GM23248 (cell line): Measurements from ENCODE around the gene TMEM190. TPM values are rescaled to one million over a fixed set of nuclear protein-coding genes. Genes with fewer than 3 reads are reported as not detected.
A peak's percentile ranks its signal among the peaks of the same experiment; 100 is the strongest.
"Not testable (repeated sequence)": the region's sequence is repeated elsewhere in the genome, so short reads cannot be mapped to it uniquely, and the experiment has no call there.

Source experiments
- DNase-seq: peaks from one replicate; pipeline ENCODE4 v3.0.0-alpha.2; 2015
- H2AFZ ChIP-seq: fragments of 200-600 bp; sonication (generic); 2 replicates; pipeline ENCODE4 v1.6.1; 2016; ENCODE audit warnings: antibody characterized with exemption
- H3F3A ChIP-seq: fragments of 200-600 bp; sonication (generic); 2 replicates; pipeline ENCODE4 v1.6.1; 2016; ENCODE audit warnings: mild to moderate bottlenecking, antibody characterized with exemption, mixed run types; ENCODE audit not compliant: insufficient read depth
- H3K27ac ChIP-seq: fragments of 200-600 bp; sonication (generic); 2 replicates; pipeline ENCODE4 v1.5.1; 2016; ENCODE audit warnings: mild to moderate bottlenecking
- H3K27me3 ChIP-seq: fragments of 200-600 bp; sonication (generic); replicated peaks from 2 replicates; pipeline ENCODE4 v1.6.1; 2016; ENCODE audit warnings: mild to moderate bottlenecking; ENCODE audit not compliant: insufficient read depth
- H3K36me3 ChIP-seq: fragments of 200-600 bp; sonication (generic); 2 replicates; pipeline ENCODE4 v1.6.1; 2016; ENCODE audit warnings: low read depth, mild to moderate bottlenecking
- H3K4me1 ChIP-seq: fragments of 200-600 bp; sonication (generic); 2 replicates; pipeline ENCODE4 v1.6.1; 2016; ENCODE audit warnings: mild to moderate bottlenecking; ENCODE audit not compliant: insufficient read depth
- H3K4me2 ChIP-seq: fragments of 200-600 bp; sonication (generic); one replicate; pipeline ENCODE4 v1.6.1; 2016; ENCODE audit warnings: mild to moderate bottlenecking; ENCODE audit not compliant: unreplicated experiment
- H3K4me3 ChIP-seq: fragments of 200-600 bp; sonication (generic); 2 replicates; pipeline ENCODE4 v1.5.1; 2016; ENCODE audit warnings: mild to moderate bottlenecking
- H3K79me2 ChIP-seq: fragments of 200-600 bp; sonication (generic); 2 replicates; pipeline ENCODE4 v1.6.1; 2016; ENCODE audit warnings: mild to moderate bottlenecking; ENCODE audit not compliant: insufficient read depth
- H3K9ac ChIP-seq: fragments of 200-600 bp; sonication (generic); 2 replicates; pipeline ENCODE4 v1.6.1; 2016; ENCODE audit warnings: mild to moderate bottlenecking
- H3K9me2 ChIP-seq: fragments of 200-600 bp; sonication (generic); 2 replicates; pipeline ENCODE4 v1.6.1; 2016; ENCODE audit warnings: mixed run types, mild to moderate bottlenecking, moderate library complexity; ENCODE audit not compliant: insufficient read depth
- H3K9me3 ChIP-seq: fragments of 200-600 bp; sonication (generic); one replicate; pipeline ENCODE4 v1.6.1; 2017; ENCODE audit warnings: low read depth
- H4K20me1 ChIP-seq: fragments of 200-600 bp; sonication (generic); 2 replicates; pipeline ENCODE4 v1.6.0; 2016; ENCODE audit not compliant: insufficient read depth
- EZH2 ChIP-seq: fragments of 200-600 bp; sonication (generic); IDR thresholded peaks from 2 replicates; pipeline ENCODE4 v1.6.1; 2018; ENCODE audit warnings: antibody characterized with exemption, mild to moderate bottlenecking; ENCODE audit not compliant: insufficient read depth, poor library complexity, severe bottlenecking
- EZH2phosphoT487 ChIP-seq: fragments of 200-600 bp; sonication (generic); IDR thresholded peaks from 2 replicates; pipeline ENCODE4 v1.6.1; 2018; ENCODE audit warnings: antibody characterized with exemption, moderate library complexity, mild to moderate bottlenecking, low read depth; ENCODE audit not compliant: insufficient read depth
- WGBS, 2 experiments: methylation state at CpG; one replicate each; pipeline ENCODE4 v1.1.6; 2015 to 2017; ENCODE audit warnings: low lambda C conversion rate in 2 of 2, low coverage in 1 of 2; ENCODE audit errors: missing lambda C conversion rate in 2 of 2; 5-methylcytosine and 5-hydroxymethylcytosine counted together
- in situ Hi-C: fragments of 300-500 bp; cut with MboI; formaldehyde crosslinking; loops from 2 replicates; pipeline ENCODE4 v1.15.0; 2020
- polyA plus RNA-seq: library from polyadenylated mRNA; unstranded; fragments of >200 nt; fragmentation: Nextera tagmentation; extraction: Ambion mirVana; gene quantifications from 2 replicates; pipeline ENCODE4 v1.2.1, GENCODE V29; 2016
- total RNA-seq: library from RNA; depleted of rRNA; stranded (reverse); fragments of >200 nt; shearing (Covaris generic); gene quantifications from 2 replicates; pipeline ENCODE4 v1.2.3, GENCODE V29; 2014; rRNA removed

Gene TMEM190
- total RNA-seq (not detected in 2 replicates), polyA plus RNA-seq (0.47 TPM in 1 of 2 replicates, not detected in the other)

- H3K4me2 ChIP-seq, result no peak within 1 kb of the TSS
- H3K4me3 ChIP-seq, result no peak within 1 kb of the TSS
- H3K9me3 ChIP-seq, result no peaks in the 10 kb centered on the region
- H3K27ac ChIP-seq, result no peak within 1 kb of the TSS
- no peak within 1 kb of the TSS for H3K9ac ChIP-seq
- TF ChIP-seq EZH2 (no peak), EZH2phosphoT487 (no peak)
- H3K4me1 ChIP-seq, result peaks cover 23% of the 10 kb centered on the region
- no peaks in the 10 kb centered on the region for H3K9me2 ChIP-seq
- DNase-seq, result no peak
- H2AFZ ChIP-seq, result no peak within 1 kb of the TSS
- no peaks in the 10 kb centered on the region for H3K27me3 ChIP-seq
- peaks cover 9% of the 10 kb centered on the region for H3F3A ChIP-seq
- in situ Hi-C loops, result no loop called here
- no peaks in the 10 kb centered on the region for H3K79me2 ChIP-seq
- H3K36me3 ChIP-seq, result no peaks in the 10 kb centered on the region
- H4K20me1 ChIP-seq, result no peaks in the 10 kb centered on the region
- 55 to 56% methylated on average over 21 of the region's 21 CpGs for WGBS, 2 experiments
Measured at GRCh38 chr19:55376241-55376933, at the start of gene TMEM190. TMEM190 (plus strand) TSS chr19:55376826; CDS start chr19:55376854, 28 bp downstream.

GRCh38 chr19:55328774-55329318 lies 47.8 kb upstream of the TMEM190 start:
- peaks cover 16% of the 10 kb centered on the region for H3K4me1 ChIP-seq
- H3K9me3 ChIP-seq, H3K4me3 ChIP-seq, H3K9me2 ChIP-seq, H3K36me3 ChIP-seq, H3K4me2 ChIP-seq, H3K9ac ChIP-seq, in situ Hi-C loops, H3K27me3 ChIP-seq, H4K20me1 ChIP-seq, H2AFZ ChIP-seq, H3K27ac ChIP-seq, H3F3A ChIP-seq, H3K79me2 ChIP-seq: not testable (repeated sequence)
- WGBS, 2 experiments, result 40 to 42% methylated on average over 4 of the region's 4 CpGs
- peak; percentile 44 for DNase-seq

GRCh38 chr19:55329791-55330190 lies 46.8 kb upstream of the TMEM190 start:
- H3K27me3 ChIP-seq, H2AFZ ChIP-seq, H3K27ac ChIP-seq, H3K4me2 ChIP-seq, H3K79me2 ChIP-seq, H3K9ac ChIP-seq, H4K20me1 ChIP-seq, H3K36me3 ChIP-seq, H3K9me2 ChIP-seq, in situ Hi-C loops, H3K4me3 ChIP-seq, H3F3A ChIP-seq, H3K9me3 ChIP-seq: not testable (repeated sequence)
- 57 to 61% methylated on average over 6 of the region's 6 CpGs for WGBS, 2 experiments
- peaks cover 16% of the 10 kb centered on the region for H3K4me1 ChIP-seq
- DNase-seq, result peak; percentile 68

GRCh38 chr19:55333870-55334269 lies 42.8 kb upstream of the TMEM190 start:
- DNase-seq, result no peak
- H3K9me3 ChIP-seq, result no peaks in the 10 kb centered on the region
- H3K27me3 ChIP-seq, result no peaks in the 10 kb centered on the region; the same call in 1 of the 2 replicates
- H3K79me2 ChIP-seq, result no peaks in the 10 kb centered on the region
- H3K27ac ChIP-seq, result no peak overlapping the region
- no peaks in the 10 kb centered on the region for H3K9me2 ChIP-seq
- H2AFZ ChIP-seq, result no peak overlapping the region
- no peaks in the 10 kb centered on the region for H4K20me1 ChIP-seq
- H3K4me1 ChIP-seq, result peaks cover 6% of the 10 kb centered on the region
- no peaks in the 10 kb centered on the region for H3K36me3 ChIP-seq
- H3K4me3 ChIP-seq, result no peak overlapping the region
- H3K9ac ChIP-seq, result no peak overlapping the region
- no peak for TF ChIP-seq EZH2
- no peak for TF ChIP-seq EZH2phosphoT487
- WGBS, 2 experiments, result 80 to 87% methylated on average over 11 of the region's 11 CpGs
- H3F3A ChIP-seq, result no peaks in the 10 kb centered on the region
- H3K4me2 ChIP-seq, result no peak overlapping the region
- in situ Hi-C loops, result no loop called here

- H3K4me2 ChIP-seq, result no peak overlapping the region
- H3K27ac ChIP-seq, result no peak overlapping the region
- no peak overlapping the region for H2AFZ ChIP-seq
- no peak overlapping the region for H3K9ac ChIP-seq
- H3K9me2 ChIP-seq, result no peaks in the 10 kb centered on the region
- H3K4me3 ChIP-seq, result no peak overlapping the region
- no peaks in the 10 kb centered on the region; the same call in 1 of the 2 replicates for H3K27me3 ChIP-seq
- H3K4me1 ChIP-seq, result no peaks in the 10 kb centered on the region
- in situ Hi-C loops, result no loop called here
- TF ChIP-seq EZH2phosphoT487, result no peak
- TF ChIP-seq EZH2, result no peak
- H3K36me3 ChIP-seq, result no peaks in the 10 kb centered on the region
- peak; percentile 83 for DNase-seq
- no peaks in the 10 kb centered on the region for H4K20me1 ChIP-seq
- 23 to 24% methylated on average over 7 of the region's 7 CpGs for WGBS, 2 experiments
- H3K9me3 ChIP-seq, result no peaks in the 10 kb centered on the region
- no peaks in the 10 kb centered on the region for H3F3A ChIP-seq
- peaks cover 8% of the 10 kb centered on the region; the same call in 1 of the 2 replicates for H3K79me2 ChIP-seq
Measured at GRCh38 chr19:55336101-55336500, 40.5 kb upstream of the TMEM190 start.
